NCI-H2107 treated with DMSO at 0.1 percent for 48 hours (cell line): Measurements from ENCODE around the gene CACNA1A.
"Not testable (repeated sequence)": the region's sequence is repeated elsewhere in the genome, so short reads cannot be mapped to it uniquely, and the experiment has no call there.

ENCODE experiments used
- DNase-seq: peaks from one replicate; lab custom pipeline; 2025; ENCODE audit not compliant: unreplicated experiment; lab: John Stamatoyannopoulos, UW

CACNA1A gene

DNA sequence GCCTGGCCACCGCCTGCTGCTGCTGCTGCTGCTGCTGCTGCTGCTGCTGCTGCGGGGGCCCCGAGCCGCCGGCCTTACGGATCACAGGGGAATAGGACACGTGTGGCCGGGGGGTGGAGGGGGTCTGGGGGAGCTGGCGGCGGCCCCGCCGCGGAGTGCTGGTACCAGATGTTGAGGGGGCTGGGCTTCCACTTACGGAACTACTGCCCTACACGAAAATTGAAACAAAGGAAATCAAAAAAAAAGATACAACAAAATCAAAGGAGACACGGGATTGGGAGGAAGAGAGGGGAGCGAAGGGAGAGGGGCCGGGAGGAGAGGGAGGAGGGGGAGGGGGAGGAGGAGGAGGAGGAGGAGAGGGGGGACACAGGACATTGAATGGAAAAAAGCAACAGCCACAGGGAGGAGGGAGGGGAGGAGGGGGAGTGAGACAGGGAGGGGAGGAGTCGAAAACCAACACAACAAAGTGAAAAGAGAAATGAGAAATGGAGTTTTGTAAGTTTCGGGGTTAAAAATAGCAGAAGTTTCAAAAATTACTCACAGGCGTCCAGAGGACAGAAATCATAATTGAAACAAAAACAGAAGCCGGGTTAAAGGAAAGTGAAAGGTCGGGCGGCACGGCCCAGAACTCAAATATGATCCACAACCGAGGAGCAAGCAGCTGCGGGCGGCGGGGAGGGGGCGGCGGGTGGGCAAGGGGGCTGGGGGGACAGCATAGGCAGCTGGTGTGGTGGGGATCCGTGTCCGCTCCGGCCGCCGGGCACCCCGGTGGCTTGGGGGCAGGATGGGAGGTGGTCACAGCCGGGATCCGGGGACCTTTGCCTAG, 298.2 kb downstream of the CACNA1A start:
- no peak for DNase-seq

- no peak for DNase-seq
These were observed 298.9 kb downstream of the CACNA1A start for GRCh38 chr19:13207237-13207845.

GRCh38 chr19:13206587-13206986, 299.7 kb downstream of the CACNA1A start:
- no peak for DNase-seq

- DNase-seq: not testable (repeated sequence)
These were observed 304.2 kb downstream of the CACNA1A start for GRCh38 chr19:13202112-13202511.

DNA sequence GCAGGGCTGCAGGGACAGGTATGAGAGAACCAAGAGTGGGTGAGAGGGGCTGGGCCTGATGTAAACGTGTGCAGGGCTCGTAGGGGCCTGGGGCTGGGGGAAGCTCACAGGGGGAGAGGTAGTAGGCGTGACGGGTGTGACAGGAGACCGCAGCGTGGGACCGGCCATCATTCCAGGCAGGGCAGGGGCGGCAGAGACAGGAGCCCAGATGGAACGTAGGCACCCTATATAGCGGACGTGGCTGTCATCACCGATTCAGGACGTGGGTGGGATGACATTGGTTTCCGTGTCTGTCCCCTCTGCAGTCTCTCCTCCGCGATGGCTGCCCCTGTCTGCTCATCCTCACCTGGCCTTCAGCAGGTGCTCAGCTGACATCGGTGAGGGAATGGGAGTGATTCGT, 307.6 kb downstream of the CACNA1A start:
- DNase-seq: no peak

- no peak for DNase-seq
These were observed 310.6 kb downstream of the CACNA1A start for GRCh38 chr19:13195678-13196077.

- no peak for DNase-seq
These were observed 315.3 kb downstream of the CACNA1A start for GRCh38 chr19:13190781-13191540.

DNA sequence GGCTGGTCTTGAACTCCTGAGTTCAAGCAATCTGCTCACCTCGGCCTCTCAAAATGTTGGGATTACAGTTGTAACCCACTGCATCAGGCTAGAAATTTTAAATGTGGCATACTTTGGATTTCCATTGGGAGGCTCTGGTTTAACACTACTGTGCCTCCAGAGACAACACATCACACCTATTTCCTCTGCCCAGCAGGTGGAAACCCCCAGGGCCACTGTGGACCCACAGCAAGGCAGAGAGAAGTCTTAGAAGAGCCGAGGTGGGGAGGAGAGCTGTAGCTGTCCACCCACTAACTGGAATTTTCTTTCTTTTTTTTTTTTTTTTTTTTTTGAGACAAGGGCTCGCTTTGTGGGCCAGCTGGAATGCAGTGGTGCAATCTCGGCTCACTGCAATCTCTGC, 316.7 kb downstream of the CACNA1A start:
- no peak for DNase-seq

GRCh38 chr19:13187419-13187818, 318.9 kb downstream of the CACNA1A start:
- DNase-seq: no peak

- DNase-seq: not testable (repeated sequence)
These were observed 319.6 kb downstream of the CACNA1A start for GRCh38 chr19:13186688-13187087.

DNA sequence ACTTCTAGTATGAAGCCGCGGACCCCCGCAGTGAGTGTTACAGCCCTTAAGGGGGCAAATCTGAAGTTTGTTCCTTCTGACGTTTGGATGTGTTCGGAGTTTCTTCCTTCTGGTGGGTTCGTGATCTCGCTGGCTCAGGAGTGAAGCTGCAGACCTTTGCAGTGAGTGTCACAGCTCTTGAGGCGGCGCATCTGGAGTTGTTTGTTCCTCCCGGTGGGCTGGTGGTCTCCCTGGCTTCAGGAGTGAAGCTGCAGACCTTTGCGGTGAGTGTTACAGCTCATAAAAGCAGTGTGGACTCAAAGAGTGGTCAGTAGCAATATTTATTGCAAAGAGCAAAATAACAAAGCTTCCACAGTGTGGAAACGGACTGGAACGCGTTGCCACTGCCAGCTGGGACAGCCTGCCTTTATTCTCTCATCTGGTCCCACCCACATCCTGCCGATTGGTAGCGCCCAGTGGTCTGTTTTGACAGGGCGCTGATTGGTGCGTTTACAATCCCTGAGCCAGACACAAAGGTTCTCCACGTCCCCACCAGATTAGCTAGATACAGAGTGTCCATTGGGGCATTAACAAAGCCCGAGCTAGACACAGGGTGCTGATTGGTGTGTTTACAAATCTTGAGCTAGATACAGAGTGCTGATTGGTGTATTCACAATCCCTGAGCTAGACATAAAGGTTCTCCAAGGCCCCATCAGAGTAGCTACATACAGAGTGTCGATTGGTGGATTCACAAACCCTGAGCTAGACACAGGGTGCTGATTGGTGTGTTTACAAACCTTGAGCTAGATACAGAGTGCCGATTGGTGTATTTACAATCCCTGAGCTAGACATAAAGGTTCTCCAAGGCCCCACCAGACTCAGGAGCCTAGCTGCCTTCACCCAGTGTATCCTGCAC, 320.3 kb downstream of the CACNA1A start:
- DNase-seq: not testable (repeated sequence)

GRCh38 chr19:13184926-13185325, 321.4 kb downstream of the CACNA1A start:
- not testable (repeated sequence) for DNase-seq

- DNase-seq: no peak
These were observed 324.4 kb downstream of the CACNA1A start for GRCh38 chr19:13181747-13182388.

GRCh38 chr19:13178291-13178690, 328.0 kb downstream of the CACNA1A start:
- DNase-seq: not testable (repeated sequence)

GRCh38 chr19:13177584-13177983, 328.7 kb downstream of the CACNA1A start:
- not testable (repeated sequence) for DNase-seq

DNA sequence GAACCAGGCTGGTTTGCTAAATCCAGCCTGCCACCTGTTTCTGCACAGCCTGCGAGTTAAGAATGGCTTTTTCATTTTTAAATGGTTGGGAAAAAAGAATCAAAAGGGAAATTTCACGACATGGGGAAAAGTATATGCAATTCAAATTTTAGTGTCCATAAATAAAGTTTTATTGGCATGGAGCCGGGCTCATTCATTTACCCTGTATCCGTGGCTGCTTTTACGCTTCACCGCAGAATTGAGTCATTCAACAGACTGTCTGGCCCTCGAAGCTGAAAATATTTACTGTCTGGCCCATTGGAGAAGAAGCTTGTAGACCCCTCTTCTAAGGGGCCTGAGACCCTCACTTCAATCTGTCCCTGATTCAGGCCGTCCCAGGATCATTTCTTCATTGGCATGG, 329.9 kb downstream of the CACNA1A start:
- no peak for DNase-seq

- DNase-seq: no peak
These were observed 333.0 kb downstream of the CACNA1A start for GRCh38 chr19:13173139-13173737.

GRCh38 chr19:13172346-13173138, 333.7 kb downstream of the CACNA1A start:
- DNase-seq: peak; percentile 1

- no peak for DNase-seq
These were observed 335.1 kb downstream of the CACNA1A start for GRCh38 chr19:13171146-13171545.
